Upper lobe of left lung (tissue), 4 donors: ENCODE results near the gene TMEM126B.

ENCODE experiments used
- CTCF ChIP-seq, 6 experiments: fragments of 450-650 bp in 4 of 6; fragments of 200-600 bp in 2 of 6; sonication (generic) in 2 of 6; IDR thresholded peaks; one replicate each; pipeline ENCODE4 v1.5.1; 2016 to 2019; ENCODE audit warnings: antibody characterized with exemption in 6 of 6
- EP300 ChIP-seq, 4 donors: sonication (generic); formaldehyde crosslinking; IDR thresholded peaks; one replicate each; pipeline ENCODE4 v1.5.1; 2017; ENCODE audit warnings: antibody characterized with exemption in 4 of 4, control low read depth in 2 of 4

- TF ChIP-seq EP300 (IDR thresholded peaks at IDR 0.05) (no peak), CTCF (IDR thresholded peaks at IDR 0.05) (no peak)
Measured at GRCh38 chr11:85661972-85662664, 33.7 kb downstream of the TMEM126B start.
